Measurements from ENCODE around the gene GTPBP4.

DNA sequence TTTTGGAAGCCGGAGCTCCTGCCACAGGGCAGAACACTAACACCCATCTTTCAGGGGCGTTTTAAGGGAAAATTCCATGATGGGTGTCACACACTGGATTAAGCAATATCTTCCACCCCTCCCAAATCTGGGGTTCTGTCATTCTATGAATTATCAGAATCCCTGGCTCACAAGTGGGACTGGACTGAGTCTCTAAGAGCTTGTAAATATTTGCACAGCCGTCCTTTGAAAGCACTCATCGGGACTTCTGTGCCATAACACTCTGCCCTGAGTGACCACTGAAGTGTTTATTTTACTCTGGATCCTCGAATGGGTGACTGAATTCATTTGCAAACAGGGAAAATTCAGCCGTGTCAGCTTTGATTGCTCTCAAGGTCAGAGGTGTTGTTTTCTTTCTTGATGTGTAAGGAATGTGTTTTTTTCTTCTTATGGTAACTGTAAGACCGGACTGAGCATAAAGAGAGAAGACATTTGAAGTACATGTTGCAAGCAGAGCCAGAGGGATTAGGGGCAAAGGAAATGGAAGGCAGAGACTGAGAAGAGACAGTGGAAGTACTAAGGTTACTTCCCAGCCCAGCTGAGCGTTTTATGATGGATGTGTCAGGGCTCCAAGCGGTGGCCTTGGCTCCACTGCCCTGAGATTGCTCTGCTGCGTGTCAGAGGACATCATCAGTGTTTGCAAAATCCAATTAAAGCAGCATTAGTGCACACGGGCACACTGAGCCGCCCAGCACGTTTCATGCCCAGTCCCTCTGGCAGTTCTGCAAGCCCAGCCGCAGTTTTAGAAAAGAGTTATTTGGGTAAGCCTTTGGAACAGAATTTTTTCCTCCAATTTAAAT is 17.7 kb upstream of the GTPBP4 start:
- TF ChIP-seq, protein P1, sequence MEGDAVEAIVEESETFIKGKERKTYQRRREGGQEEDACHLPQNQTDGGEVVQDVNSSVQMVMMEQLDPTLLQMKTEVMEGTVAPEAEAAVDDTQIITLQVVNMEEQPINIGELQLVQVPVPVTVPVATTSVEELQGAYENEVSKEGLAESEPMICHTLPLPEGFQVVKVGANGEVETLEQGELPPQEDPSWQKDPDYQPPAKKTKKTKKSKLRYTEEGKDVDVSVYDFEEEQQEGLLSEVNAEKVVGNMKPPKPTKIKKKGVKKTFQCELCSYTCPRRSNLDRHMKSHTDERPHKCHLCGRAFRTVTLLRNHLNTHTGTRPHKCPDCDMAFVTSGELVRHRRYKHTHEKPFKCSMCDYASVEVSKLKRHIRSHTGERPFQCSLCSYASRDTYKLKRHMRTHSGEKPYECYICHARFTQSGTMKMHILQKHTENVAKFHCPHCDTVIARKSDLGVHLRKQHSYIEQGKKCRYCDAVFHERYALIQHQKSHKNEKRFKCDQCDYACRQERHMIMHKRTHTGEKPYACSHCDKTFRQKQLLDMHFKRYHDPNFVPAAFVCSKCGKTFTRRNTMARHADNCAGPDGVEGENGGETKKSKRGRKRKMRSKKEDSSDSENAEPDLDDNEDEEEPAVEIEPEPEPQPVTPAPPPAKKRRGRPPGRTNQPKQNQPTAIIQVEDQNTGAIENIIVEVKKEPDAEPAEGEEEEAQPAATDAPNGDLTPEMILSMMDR (IDR thresholded peaks at IDR 0.05; ENCODE audit: insufficient read depth, low read depth, low read length): no peak
- no peak for TF ChIP-seq EZH2 (IDR thresholded peaks at IDR 0.05; ENCODE audit: insufficient read depth, low read length)
